ENCODE measurements around the gene THSD4. TPM values are rescaled to one million over a fixed set of nuclear protein-coding genes. Genes with fewer than 3 reads are reported as not detected.

THSD4 gene
- total RNA-seq, 5 donors from 2014 or later (not counting 1 experiment from before 2014, with no cell fraction given), result 0.03 to 0.23 (median 0.18) TPM; not detected in 2

- Mint-ChIP-seq H3K27me3 (peaks cover 0 to 4% of the 10 kb centered on the region in 2 donors), H3K27ac (no peak overlapping the region), H3K9me3 (no peaks in the 10 kb centered on the region), H3K4me3 (no peak overlapping the region), H3K4me1 (no peaks in the 10 kb centered on the region), H3K36me3 (no peaks in the 10 kb centered on the region)
- WGBS (ENCODE audit: insufficient coverage), result no CpG with 5 or more reads among the region's 4 CpGs
- DNase-seq, result no peak
- Histone ChIP-seq H3K9me3 (no peaks in the 10 kb centered on the region), H3K27me3 (replicated peaks in 1 of 2; ENCODE audit: control insufficient read depth in 2 of 2, extremely low read depth in 1 of 2, insufficient read depth in 2 of 2, low read length in 1 of 2) (peaks cover 0 to 3% of the 10 kb centered on the region in 2 experiments), H3K4me1 (ENCODE audit: control insufficient read depth in 1 of 2, extremely low read depth in 1 of 2, insufficient read depth in 2 of 2, low read length in 2 of 2) (no peaks in the 10 kb centered on the region), H3K36me3 (ENCODE audit: control insufficient read depth in 2 of 2, extremely low read depth in 1 of 2, insufficient read depth in 1 of 2, low read length in 1 of 2) (no peaks in the 10 kb centered on the region), H3K4me3 (ENCODE audit: control insufficient read depth in 1 of 2, extremely low read depth in 1 of 2, low read length in 1 of 2) (no peak overlapping the region), H3K27ac (ENCODE audit: low read length) (no peak overlapping the region)
- no peak for ATAC-seq (replicated peaks in 1 of 4)
- POLR2A ChIA-PET, result no interaction called here
- CTCF ChIA-PET, result no interaction called here
These were observed 161.0 kb downstream of the THSD4 start for GRCh38 chr15:71276336-71276665.

GRCh38 chr15:71278989-71279756, 163.9 kb downstream of the THSD4 start:
- Mint-ChIP-seq H3K27me3 (peaks cover 2 to 6% of the 10 kb centered on the region in 2 donors), H3K36me3 (no peaks in the 10 kb centered on the region), H3K9me3 (no peaks in the 10 kb centered on the region), H3K4me1 (no peaks in the 10 kb centered on the region), H3K4me3 (no peak overlapping the region), H3K27ac (no peak overlapping the region)
- no peaks in the 10 kb centered on the region for H3K9me3 ChIP-seq
- no peaks in the 10 kb centered on the region for H3K36me3 ChIP-seq (ENCODE audit: control insufficient read depth in 2 of 2, extremely low read depth in 1 of 2, insufficient read depth in 1 of 2, low read length in 1 of 2)
- POLR2A ChIA-PET, result no interaction called here
- CTCF ChIA-PET, result no interaction called here
- DNase-seq (no peak), ATAC-seq (replicated peaks in 1 of 4) (no peak)
- H3K27me3 ChIP-seq (replicated peaks in 1 of 2; ENCODE audit: control insufficient read depth in 2 of 2, extremely low read depth in 1 of 2, insufficient read depth in 2 of 2, low read length in 1 of 2), result peaks cover 0 to 3% of the 10 kb centered on the region in 2 experiments
- 65% methylated on average over 6 of the region's 15 CpGs for WGBS (ENCODE audit: insufficient coverage)
- H3K4me1 ChIP-seq (ENCODE audit: control insufficient read depth in 1 of 2, extremely low read depth in 1 of 2, insufficient read depth in 2 of 2, low read length in 2 of 2), result no peaks in the 10 kb centered on the region
- no peak overlapping the region for H3K27ac ChIP-seq (ENCODE audit: low read length)
- H3K4me3 ChIP-seq (ENCODE audit: control insufficient read depth in 1 of 2, extremely low read depth in 1 of 2, low read length in 1 of 2), result no peak overlapping the region

- no peak overlapping the region for H3K27ac Mint-ChIP-seq
- Histone ChIP-seq H3K4me3 (ENCODE audit: control insufficient read depth in 1 of 2, extremely low read depth in 1 of 2, low read length in 1 of 2) (no peak overlapping the region), H3K9me3 (no peaks in the 10 kb centered on the region), H3K27ac (ENCODE audit: low read length) (no peak overlapping the region), H3K27me3 (replicated peaks in 1 of 2; ENCODE audit: control insufficient read depth in 2 of 2, extremely low read depth in 1 of 2, insufficient read depth in 2 of 2, low read length in 1 of 2) (peaks cover 0 to 3% of the 10 kb centered on the region in 2 experiments), H3K4me1 (ENCODE audit: control insufficient read depth in 1 of 2, extremely low read depth in 1 of 2, insufficient read depth in 2 of 2, low read length in 2 of 2) (no peaks in the 10 kb centered on the region), H3K36me3 (ENCODE audit: control insufficient read depth in 2 of 2, extremely low read depth in 1 of 2, insufficient read depth in 1 of 2, low read length in 1 of 2) (no peaks in the 10 kb centered on the region)
- H3K27me3 Mint-ChIP-seq, result peaks cover 2 to 9% of the 10 kb centered on the region in 2 donors
- no peaks in the 10 kb centered on the region for H3K9me3 Mint-ChIP-seq
- H3K4me3 Mint-ChIP-seq, result no peak overlapping the region
- ChIA-PET CTCF (no interaction called here), POLR2A (no interaction called here)
- no peak for DNase-seq
- ATAC-seq (replicated peaks in 1 of 4), result no peak
- no peaks in the 10 kb centered on the region for H3K4me1 Mint-ChIP-seq
- H3K36me3 Mint-ChIP-seq, result no peaks in the 10 kb centered on the region
- WGBS (ENCODE audit: insufficient coverage), result 86% methylated on average over 4 of the region's 4 CpGs
These were observed 164.5 kb downstream of the THSD4 start for GRCh38 chr15:71279757-71280141.

- Histone ChIP-seq H3K4me3 (ENCODE audit: control insufficient read depth in 1 of 2, extremely low read depth in 1 of 2, low read length in 1 of 2) (no peak overlapping the region), H3K9me3 (no peaks in the 10 kb centered on the region), H3K36me3 (ENCODE audit: control insufficient read depth in 2 of 2, extremely low read depth in 1 of 2, insufficient read depth in 1 of 2, low read length in 1 of 2) (no peaks in the 10 kb centered on the region), H3K4me1 (ENCODE audit: control insufficient read depth in 1 of 2, extremely low read depth in 1 of 2, insufficient read depth in 2 of 2, low read length in 2 of 2) (no peaks in the 10 kb centered on the region), H3K27ac (ENCODE audit: low read length) (no peak overlapping the region), H3K27me3 (replicated peaks in 1 of 2; ENCODE audit: control insufficient read depth in 2 of 2, extremely low read depth in 1 of 2, insufficient read depth in 2 of 2, low read length in 1 of 2) (peaks cover 0 to 3% of the 10 kb centered on the region in 2 experiments)
- H3K4me1 Mint-ChIP-seq, result no peaks in the 10 kb centered on the region
- no peaks in the 10 kb centered on the region for H3K36me3 Mint-ChIP-seq
- ATAC-seq (replicated peaks in 1 of 4) (no peak), DNase-seq (no peak)
- POLR2A ChIA-PET, result no interaction called here
- H3K27me3 Mint-ChIP-seq, result peaks cover 2 to 11% of the 10 kb centered on the region in 2 donors
- H3K4me3 Mint-ChIP-seq, result no peak overlapping the region
- no peak overlapping the region for H3K27ac Mint-ChIP-seq
- 77% methylated on average over 1 of the region's 1 CpG for WGBS (ENCODE audit: insufficient coverage)
- CTCF ChIA-PET, result no interaction called here
- no peaks in the 10 kb centered on the region for H3K9me3 Mint-ChIP-seq
These were observed 164.9 kb downstream of the THSD4 start for GRCh38 chr15:71280206-71280605.

- no peaks in the 10 kb centered on the region for H3K36me3 Mint-ChIP-seq
- ATAC-seq (replicated peaks in 1 of 4) (no peak), DNase-seq (no peak)
- H3K27ac Mint-ChIP-seq, result no peak overlapping the region
- no peaks in the 10 kb centered on the region for H3K4me1 Mint-ChIP-seq
- CTCF ChIA-PET, result interaction anchor here in 1 of 2 donors (0.5 kb wide), 1 partner anchor 46 kb away, joined by 3 read pairs; no protein-coding TSS in a partner anchor
- no peaks in the 10 kb centered on the region for H3K36me3 ChIP-seq (ENCODE audit: control insufficient read depth in 2 of 2, extremely low read depth in 1 of 2, insufficient read depth in 1 of 2, low read length in 1 of 2)
- POLR2A ChIA-PET, result no interaction called here
- H3K9me3 Mint-ChIP-seq, result no peaks in the 10 kb centered on the region
- H3K27me3 Mint-ChIP-seq, result peaks cover 2 to 13% of the 10 kb centered on the region in 2 donors
- 80% methylated on average over 1 of the region's 3 CpGs for WGBS (ENCODE audit: insufficient coverage)
- H3K4me1 ChIP-seq (ENCODE audit: control insufficient read depth in 1 of 2, extremely low read depth in 1 of 2, insufficient read depth in 2 of 2, low read length in 2 of 2), result no peaks in the 10 kb centered on the region
- no peaks in the 10 kb centered on the region for H3K9me3 ChIP-seq
- peaks cover 0 to 3% of the 10 kb centered on the region in 2 experiments for H3K27me3 ChIP-seq (replicated peaks in 1 of 2; ENCODE audit: control insufficient read depth in 2 of 2, extremely low read depth in 1 of 2, insufficient read depth in 2 of 2, low read length in 1 of 2)
- H3K4me3 Mint-ChIP-seq, result no peak overlapping the region
- no peak overlapping the region for H3K27ac ChIP-seq (ENCODE audit: low read length)
- no peak overlapping the region for H3K4me3 ChIP-seq (ENCODE audit: control insufficient read depth in 1 of 2, extremely low read depth in 1 of 2, low read length in 1 of 2)
These were observed 166.0 kb downstream of the THSD4 start for GRCh38 chr15:71281256-71281655.

- no peaks in the 10 kb centered on the region for H3K36me3 Mint-ChIP-seq
- no peak overlapping the region for H3K27ac ChIP-seq (ENCODE audit: low read length)
- no peaks in the 10 kb centered on the region for H3K9me3 Mint-ChIP-seq
- H3K4me3 ChIP-seq (ENCODE audit: control insufficient read depth in 1 of 2, extremely low read depth in 1 of 2, low read length in 1 of 2), result no peak overlapping the region
- H3K4me3 Mint-ChIP-seq, result no peak overlapping the region
- H3K27me3 ChIP-seq (replicated peaks in 1 of 2; ENCODE audit: control insufficient read depth in 2 of 2, extremely low read depth in 1 of 2, insufficient read depth in 2 of 2, low read length in 1 of 2), result peaks cover 0 to 3% of the 10 kb centered on the region in 2 experiments
- peaks cover 2 to 15% of the 10 kb centered on the region in 2 donors for H3K27me3 Mint-ChIP-seq
- H3K9me3 ChIP-seq, result no peaks in the 10 kb centered on the region
- POLR2A ChIA-PET, result no interaction called here
- ATAC-seq (replicated peaks in 1 of 4), result no peak
- no peaks in the 10 kb centered on the region for H3K4me1 ChIP-seq (ENCODE audit: control insufficient read depth in 1 of 2, extremely low read depth in 1 of 2, insufficient read depth in 2 of 2, low read length in 2 of 2)
- H3K36me3 ChIP-seq (ENCODE audit: control insufficient read depth in 2 of 2, extremely low read depth in 1 of 2, insufficient read depth in 1 of 2, low read length in 1 of 2), result no peaks in the 10 kb centered on the region
- no peak overlapping the region for H3K27ac Mint-ChIP-seq
- no peak for DNase-seq
- CTCF ChIA-PET, result no interaction called here
- H3K4me1 Mint-ChIP-seq, result no peaks in the 10 kb centered on the region
- WGBS (ENCODE audit: insufficient coverage), result no CpG with 5 or more reads among the region's 3 CpGs
These were observed 166.8 kb downstream of the THSD4 start for GRCh38 chr15:71282076-71282475.

All from T-cell (primary cell).